HG03060 (cell line): ENCODE results near the gene SEMA3G.

Experiments
- ATAC-seq: cut with Tn5 transposase; IDR thresholded peaks from one replicate; pipeline ENCODE4 v1.9.1; 2021; ENCODE audit warnings: low read depth, moderate number of reproducible peaks; ENCODE audit not compliant: unreplicated experiment

SEMA3G gene

GRCh38 chr3:52454938-52455282 lies 10.0 kb upstream of the SEMA3G start:
- ATAC-seq = no peak

DNA sequence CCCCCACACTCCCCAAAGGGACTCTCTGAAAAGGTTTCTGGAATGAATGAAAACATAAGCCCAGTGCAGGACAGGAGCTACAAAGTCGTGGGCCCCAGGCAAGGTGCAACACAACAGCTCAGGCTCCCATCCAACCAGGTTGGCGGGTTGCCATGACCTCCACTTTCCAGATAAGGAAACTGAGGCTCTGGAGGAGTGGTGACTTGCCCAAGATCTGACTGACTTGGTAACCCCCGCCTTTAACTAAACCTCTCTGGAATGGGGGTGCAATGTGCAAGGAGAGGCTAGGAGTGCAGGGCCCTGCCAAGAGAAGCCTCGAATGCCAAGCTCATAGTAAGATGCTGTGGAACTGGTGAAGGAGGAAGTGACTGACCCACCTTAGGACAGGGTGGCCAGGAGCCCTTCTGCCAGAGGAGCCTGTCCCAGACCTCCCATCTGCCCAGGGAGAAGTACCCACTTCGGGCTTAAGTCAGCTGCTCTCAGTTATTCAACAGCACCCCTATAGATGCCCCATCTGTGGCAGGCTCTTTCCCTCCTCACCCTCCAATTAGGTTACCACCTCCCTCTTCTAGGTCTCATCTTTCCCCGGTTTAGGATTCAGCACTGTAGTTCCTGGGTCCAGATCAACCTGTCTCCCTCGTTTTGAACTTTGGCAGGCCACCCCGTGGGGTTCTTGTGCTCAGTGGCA lies 9.5 kb upstream of the SEMA3G start:
- ATAC-seq = no peak

GRCh38 chr3:52453496-52454249 lies 8.8 kb upstream of the SEMA3G start, which contains the start of gene TNNC1:
Gene TNNC1, minus strand, starts transcription at chr3:52454041. Its CDS starts 26 bp downstream, at chr3:52454015.
- ATAC-seq = no peak

DNA sequence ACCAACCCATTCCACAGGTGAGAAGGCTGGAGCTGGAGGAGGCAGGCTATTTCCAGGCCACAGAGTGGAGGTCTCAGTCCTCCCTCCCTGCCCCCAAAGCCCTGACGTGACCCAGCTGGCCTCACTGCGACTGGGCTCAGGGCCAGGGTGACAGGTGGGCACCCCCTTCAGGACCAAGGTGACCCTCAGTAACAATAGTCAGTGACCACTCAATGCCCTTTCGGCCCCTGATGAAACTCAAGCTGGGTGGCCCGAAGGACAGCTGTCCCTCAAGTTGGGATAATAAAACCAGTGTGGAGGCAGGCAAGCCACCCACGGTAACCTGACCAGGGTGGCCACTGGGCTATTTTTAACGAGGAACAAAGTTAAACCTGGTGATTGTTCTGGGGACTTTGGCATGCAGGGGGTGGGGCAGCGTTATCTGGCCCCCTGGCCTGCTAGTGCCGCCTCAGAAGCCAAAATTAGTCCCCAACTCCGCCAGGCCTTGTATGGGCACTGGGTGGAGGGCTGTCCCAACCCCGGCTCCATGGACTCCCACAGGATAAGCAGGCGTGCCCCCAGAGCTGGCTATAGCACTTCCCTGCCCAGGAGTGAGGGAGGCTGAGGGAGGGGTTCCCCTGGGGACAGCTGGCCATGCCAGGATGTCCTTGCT lies 7.8 kb upstream of the SEMA3G start:
- ATAC-seq = no peak

DNA sequence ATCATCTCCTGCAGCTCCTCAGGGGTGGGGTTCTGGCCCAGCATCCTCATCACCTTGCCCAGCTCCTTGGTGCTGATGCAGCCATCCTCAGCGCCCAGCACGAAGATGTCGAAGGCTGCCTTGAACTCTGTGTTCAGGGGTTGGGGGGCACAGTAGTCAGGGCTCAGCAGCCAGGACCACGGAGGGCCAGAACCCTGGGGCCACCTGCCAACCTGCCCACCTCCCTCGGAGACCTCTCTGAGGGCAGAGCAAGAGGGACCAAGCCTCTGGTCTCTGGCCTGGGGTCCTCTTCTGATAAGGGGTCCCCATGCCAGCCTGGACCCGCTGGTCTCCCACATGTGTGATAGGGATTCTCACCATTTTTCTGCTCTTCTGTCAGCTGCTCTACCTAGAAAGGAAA lies 7.2 kb upstream of the SEMA3G start:
- no peak for ATAC-seq

DNA sequence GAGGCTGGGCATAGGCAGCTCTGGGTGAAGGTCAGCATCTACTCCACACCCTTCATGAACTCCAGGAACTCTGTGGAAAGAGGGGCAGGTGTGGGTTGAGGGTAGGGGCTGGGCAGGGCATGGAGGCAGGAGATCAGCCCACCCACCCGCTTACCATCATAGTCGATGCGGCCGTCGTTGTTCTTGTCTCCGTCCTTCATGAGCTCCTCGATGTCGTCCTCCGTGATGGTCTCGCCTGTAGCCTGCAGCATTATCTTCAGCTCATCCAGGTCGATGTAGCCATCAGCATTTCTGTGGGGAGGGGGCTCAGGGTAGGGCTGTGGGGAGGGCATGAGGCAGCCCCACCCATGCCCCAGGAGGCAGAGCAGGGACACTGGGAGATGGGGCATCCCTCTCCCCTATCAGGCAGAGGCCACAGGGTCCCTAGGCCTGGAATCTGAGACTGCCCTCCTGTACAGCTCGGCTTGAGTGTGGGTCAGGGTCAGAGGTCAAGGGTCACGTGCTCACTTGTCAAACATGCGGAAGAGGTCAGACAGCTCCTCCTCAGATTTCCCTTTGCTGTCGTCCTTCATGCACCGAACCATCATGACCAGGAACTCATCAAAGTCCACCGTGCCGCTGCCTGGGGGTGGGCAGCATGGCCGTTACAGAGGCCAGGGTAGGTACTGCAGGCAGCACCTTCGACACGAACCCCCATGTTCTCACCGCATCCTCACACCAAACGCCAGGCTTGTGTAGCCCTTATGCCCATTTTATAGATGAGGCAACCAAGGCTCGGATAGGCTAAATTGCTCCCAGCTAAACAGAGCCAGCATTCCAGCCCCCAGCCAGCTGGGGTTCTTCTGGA lies 6.6 kb upstream of the SEMA3G start:
- no peak for ATAC-seq

DNA sequence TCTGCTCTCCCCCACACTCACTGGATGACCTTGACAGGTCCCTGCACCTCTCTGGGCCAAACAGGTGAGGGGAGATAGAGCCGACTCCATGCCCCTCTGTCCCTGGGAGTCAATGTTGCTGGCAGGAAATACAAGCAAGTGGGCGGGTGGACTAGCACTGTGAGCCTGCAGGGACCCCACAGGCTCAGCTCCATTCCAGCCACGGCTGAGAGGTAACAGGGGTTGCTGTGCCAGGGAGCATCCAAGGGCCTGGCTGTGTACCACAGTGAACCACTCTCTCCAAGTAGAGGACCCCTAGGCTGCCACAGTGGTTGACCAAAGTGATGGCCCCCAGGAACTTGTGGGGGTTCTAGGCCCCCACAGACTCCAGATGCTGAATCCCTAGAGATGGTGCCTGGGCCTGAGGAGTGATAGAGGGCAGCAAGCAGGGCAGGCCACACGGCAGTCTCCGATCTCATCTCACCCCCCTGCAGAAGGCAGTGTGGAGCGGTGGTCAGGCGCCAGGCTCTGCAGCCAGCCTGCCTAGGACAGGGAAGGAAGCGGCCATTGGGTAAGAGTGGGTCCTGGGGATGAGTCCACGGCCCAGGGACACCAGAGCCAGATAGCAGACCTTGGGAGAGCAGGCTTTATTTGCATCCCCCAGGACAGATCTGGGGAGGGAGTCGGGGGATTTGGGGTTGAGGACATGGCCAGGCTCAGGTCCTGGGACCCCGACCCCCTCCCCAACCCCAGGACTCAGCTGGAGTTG lies 5.8 kb upstream of the SEMA3G start:
- no peak for ATAC-seq

DNA sequence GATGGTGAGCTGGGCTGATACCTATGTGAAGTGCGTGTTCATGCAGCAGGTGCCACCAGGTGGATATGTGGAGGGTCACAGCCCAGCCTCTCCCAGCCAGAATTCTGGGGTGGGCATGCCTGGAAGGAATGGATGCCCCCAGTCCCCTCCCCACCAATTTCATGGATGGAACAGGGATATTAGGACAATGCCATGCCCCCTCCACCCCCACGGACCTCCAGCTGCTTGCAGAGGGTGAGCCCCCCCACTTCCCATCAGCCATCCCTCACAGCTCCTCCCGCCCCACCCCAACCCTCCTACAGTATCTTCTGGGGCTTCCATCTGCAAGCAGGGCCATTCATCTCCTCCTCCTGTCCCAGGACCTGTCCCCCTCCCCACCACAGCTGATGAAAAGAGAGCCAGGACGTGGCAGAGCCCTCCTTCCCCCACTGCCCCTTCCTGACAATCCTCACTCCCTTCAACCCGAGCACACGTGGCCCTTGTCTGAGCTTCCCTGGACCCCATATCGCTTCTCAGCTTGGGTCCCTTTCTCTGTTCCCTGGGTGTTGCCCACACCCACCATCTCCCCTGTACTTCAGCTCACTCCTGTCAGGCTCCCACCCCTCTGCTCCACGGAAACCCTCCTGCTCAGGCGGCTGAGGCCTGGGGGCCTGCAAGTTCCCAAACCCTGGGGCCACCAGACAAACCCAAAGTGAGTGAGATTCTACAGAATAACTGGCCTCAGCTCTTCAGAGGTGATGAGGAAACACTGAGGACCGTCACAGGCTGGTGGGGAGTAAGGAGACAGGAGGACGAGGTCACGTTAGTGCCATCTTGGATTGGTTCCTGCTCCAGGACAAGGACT lies 2.8 kb upstream of the SEMA3G start:
- no peak for ATAC-seq

DNA sequence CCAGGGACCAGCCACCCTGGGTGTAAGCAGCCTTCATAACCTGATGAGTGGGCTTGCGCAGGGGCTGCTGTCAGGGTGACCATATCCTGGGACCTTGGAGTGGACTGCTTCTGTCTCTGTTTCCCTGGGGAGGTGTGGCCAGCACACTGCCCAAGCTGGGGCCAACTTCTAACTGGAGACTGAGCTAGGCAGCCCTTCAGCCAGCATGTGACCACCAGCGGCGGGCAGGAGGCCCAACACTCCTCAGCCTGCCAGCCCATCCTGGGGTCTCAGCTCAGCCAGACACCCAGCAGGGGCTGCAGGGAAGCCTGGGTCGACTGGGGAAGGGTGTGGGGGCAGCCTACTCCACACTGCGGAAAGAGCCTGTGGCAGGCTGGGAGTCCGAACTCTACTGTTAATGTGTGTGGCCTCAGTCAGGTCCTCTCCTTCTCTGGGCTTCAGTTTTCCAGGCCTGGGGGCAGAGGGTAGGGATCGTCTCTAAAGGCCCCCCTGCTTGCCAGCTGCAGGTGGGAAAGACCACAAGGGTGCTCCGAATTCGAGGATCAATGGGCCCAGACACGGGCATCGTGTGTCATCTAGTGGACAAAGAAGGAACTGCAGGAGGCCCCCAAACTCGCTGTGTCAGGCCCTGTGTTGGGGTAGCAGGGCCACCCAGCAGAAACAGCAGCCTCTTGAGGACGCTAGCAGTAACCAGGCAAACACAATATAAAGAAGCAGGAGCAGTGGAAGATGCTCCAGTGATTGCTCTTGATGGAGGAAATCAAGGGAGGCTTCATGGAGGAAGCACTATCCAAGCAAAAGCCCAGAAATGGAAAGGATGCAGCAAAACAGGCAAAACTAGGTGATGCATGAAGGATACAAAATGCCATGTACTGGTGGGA lies 2.0 kb upstream of the SEMA3G start:
- no peak for ATAC-seq

DNA sequence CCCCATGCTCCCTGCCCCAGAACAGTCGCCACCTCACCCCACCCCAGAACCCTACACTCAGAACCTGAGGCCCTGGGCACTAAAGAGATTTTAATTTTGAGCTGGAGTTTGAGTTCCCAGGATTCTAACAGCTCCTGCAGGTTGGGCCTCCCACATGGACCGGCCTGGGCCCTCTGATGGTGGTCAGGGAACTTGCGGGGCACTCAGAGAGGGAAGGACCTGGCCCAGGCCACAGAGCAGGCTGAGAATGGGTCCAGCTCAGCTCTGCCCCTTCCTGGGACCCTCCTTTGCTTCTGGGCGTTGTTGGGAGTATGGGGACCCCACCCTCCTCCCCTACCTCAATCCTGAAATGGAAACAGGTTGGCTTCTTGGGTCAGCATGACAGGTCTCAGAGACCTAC lies 1.1 kb upstream of the SEMA3G start:
- ATAC-seq = no peak

DNA sequence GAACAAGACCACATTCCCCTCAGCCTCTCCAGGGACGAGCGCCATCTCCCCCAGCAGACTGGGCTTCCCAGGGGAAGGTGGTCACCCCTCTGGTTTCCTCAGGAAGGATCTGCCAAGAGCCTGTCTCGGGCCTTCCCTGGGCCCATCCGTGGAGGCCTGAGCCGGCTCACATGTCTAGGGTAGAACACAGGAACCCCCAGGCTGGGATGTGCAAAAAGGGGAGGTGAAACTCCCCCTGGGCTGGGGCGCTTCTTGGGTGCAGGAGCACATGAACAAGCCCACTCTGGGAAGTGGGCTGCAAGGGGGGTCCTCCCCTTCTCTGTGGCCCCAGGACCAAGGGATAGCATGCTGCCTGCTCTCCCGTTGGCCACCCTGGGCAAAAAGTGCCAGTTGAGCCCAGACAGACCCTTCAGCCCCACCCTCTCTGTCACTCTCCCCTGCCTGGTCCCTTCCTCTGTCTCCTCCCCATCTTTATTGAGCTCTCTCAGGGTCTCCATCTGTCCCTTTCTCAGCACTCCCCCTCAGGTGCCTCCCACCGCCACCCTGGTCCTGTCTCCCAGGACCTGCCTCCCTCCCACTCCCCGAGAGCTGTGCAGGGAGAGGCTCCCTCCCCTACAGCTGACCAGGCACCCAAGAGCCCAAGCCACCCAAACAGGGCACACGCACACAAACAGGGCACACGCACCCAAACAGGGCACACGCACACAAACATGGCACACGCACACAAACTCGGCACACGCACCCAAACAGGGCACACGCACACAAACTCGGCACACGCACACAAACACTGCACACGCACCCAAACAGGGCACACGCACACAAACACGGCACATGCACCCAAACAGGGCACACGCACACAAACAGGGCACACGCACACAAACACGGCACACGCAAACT lies 864 bp downstream of the SEMA3G start:
- no peak for ATAC-seq

- no peak for ATAC-seq
Observed at GRCh38 chr3:52443268-52443610, 1.7 kb downstream of the SEMA3G start.

DNA sequence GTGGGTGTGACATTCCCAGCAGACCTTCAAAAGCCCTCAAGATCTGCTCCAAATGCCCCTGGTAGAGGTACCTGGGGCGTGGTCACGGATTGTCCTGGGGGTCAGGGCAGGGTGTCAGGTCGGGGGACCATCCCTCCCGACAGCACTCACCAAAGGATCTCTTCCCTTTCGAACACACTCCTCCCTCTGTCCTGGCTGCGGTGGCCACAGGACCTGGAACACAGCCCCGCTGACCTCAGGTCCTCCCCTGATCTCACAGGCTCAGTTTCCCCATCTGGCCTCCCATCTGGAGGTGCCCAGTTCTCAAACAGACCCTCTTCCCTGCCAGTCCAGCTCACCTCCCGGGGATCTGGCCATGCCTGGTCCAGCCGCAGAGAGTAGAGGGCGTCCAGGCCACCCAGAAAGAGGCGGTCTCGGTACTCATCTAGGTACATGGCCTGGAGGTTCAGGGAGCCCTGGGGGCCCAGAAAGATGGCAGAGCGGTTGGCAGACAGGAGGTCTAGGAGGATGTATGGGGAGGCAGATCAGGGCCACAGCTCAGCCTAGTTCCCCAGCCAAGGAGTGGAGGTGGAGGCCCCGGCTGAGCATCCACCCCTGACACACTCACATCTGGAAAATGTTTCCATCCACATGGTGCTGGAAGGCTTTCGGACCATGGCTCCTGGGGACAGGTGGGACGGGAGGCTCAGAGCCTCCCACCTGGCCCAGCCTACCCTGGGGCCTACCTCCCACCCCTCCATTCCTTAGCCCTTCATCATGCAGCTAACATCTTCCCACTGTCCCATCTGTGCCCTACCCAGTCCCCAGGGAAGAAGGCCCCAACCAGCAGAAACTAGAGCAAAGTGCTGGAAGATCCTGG lies 2.3 kb downstream of the SEMA3G start:
- no peak for ATAC-seq

DNA sequence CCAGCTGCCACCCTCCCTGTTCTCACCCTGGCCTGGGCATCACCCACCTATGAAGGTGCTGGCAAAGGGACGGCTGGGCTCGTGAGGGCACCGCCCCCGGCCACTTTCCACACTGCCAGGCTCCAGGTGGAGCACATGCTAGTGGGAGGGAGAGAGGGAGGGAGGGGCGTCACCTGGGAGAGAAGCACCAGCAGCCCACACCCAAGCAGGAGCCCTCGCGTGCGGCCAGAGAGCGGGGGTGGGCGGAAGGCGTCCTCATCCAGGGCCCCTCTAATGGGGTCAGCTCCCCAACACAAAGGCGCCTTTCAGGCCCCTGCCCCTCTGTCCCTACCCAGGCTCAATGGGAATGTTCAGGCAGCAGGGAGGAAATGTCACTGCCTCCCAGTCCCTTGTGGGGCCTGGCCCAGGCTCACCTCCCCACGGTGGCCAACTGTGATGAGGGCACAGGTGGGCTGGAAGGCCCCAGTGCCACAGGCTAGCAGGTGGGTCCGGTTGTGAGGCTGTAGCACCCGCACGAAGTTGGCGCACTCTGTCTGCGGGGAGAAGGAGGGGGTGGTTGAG lies 3.1 kb downstream of the SEMA3G start:
- no peak for ATAC-seq

GRCh38 chr3:52441091-52441771 lies 3.7 kb downstream of the SEMA3G start:
- no peak for ATAC-seq

GRCh38 chr3:52440671-52441070 lies 4.2 kb downstream of the SEMA3G start:
- no peak for ATAC-seq
